GM23338 (cell line): Measurements from ENCODE around the gene FAM136A. TPM values are rescaled to one million over a fixed set of nuclear protein-coding genes. Genes with fewer than 3 reads are reported as not detected.

Source experiments
- ATAC-seq: fragments of 200-7000 bp; cut with Tn5 transposase; 3 replicates; pipeline ENCODE4 v1.9.1; 2020
- DNase-seq: peaks from one replicate; pipeline ENCODE4 v3.0.0-alpha.2; 2015; ENCODE audit warnings: low spot score
- H2AFZ ChIP-seq: fragments of 200-600 bp; sonication (generic); 2 replicates; pipeline ENCODE4 v1.8.0; 2016; ENCODE audit warnings: antibody characterized with exemption, mild to moderate bottlenecking, moderate library complexity
- H3F3A ChIP-seq: fragments of 200-600 bp; sonication (generic); replicated peaks from 2 replicates; pipeline ENCODE4 v1.8.0; 2017; ENCODE audit warnings: antibody characterized with exemption, mixed run types, low read depth
- H3K27ac ChIP-seq: fragments of 200-600 bp; sonication (generic); 2 replicates; pipeline ENCODE4 v1.6.1; 2016; ENCODE audit warnings: low read depth
- H3K27me3 ChIP-seq: fragments of 200-600 bp; sonication (generic); 2 replicates; pipeline ENCODE4 v1.8.0; 2016; ENCODE audit warnings: mild to moderate bottlenecking, mixed run types, moderate library complexity; ENCODE audit not compliant: insufficient read depth
- H3K36me3 ChIP-seq: fragments of 200-600 bp; sonication (generic); 2 replicates; pipeline ENCODE4 v1.8.0; 2016; ENCODE audit warnings: mild to moderate bottlenecking; ENCODE audit not compliant: insufficient read depth
- H3K4me1 ChIP-seq: fragments of 200-600 bp; sonication (generic); 2 replicates; pipeline ENCODE4 v1.8.0; 2016; ENCODE audit warnings: mild to moderate bottlenecking, moderate library complexity; ENCODE audit not compliant: insufficient read depth
- H3K4me2 ChIP-seq: fragments of 200-600 bp; sonication (generic); 2 replicates; pipeline ENCODE4 v1.7.1; 2017; ENCODE audit warnings: mixed run types
- H3K4me3 ChIP-seq: fragments of 200-600 bp; sonication (generic); 2 replicates; pipeline ENCODE4 v1.6.1; 2016; ENCODE audit warnings: mixed run types
- H3K79me2 ChIP-seq: fragments of 200-600 bp; sonication (generic); replicated peaks from 2 replicates; pipeline ENCODE4 v1.8.0; 2017; ENCODE audit warnings: mild to moderate bottlenecking; ENCODE audit not compliant: insufficient read depth
- H3K9me2 ChIP-seq: fragments of 200-600 bp; sonication (generic); 2 replicates; pipeline ENCODE4 v1.8.0; 2017; ENCODE audit not compliant: insufficient read depth
- H4K20me1 ChIP-seq: fragments of 200-600 bp; sonication (generic); replicated peaks from 2 replicates; pipeline ENCODE4 v1.8.0; 2017; ENCODE audit warnings: mild to moderate bottlenecking; ENCODE audit not compliant: insufficient read depth
- H3K27ac Mint-ChIP-seq: 2 replicates; pipeline ENCODE4 v1.8.0; 2020; ENCODE audit warnings: inconsistent platforms, mild to moderate bottlenecking, moderate library complexity, mixed read lengths
- H3K27me3 Mint-ChIP-seq: 3 replicates; pipeline ENCODE4 v1.8.0; 2022; ENCODE audit warnings: low read depth, mild to moderate bottlenecking, moderate library complexity, mixed read lengths, inconsistent platforms; ENCODE audit not compliant: insufficient read depth, poor library complexity
- H3K36me3 Mint-ChIP-seq: 3 replicates; pipeline ENCODE4 v1.8.0; 2021; ENCODE audit warnings: low read depth, mild to moderate bottlenecking, inconsistent platforms, moderate library complexity, mixed read lengths
- H3K4me1 Mint-ChIP-seq: 3 replicates; pipeline ENCODE4 v1.8.0; 2020; ENCODE audit warnings: mild to moderate bottlenecking, inconsistent platforms, mixed read lengths
- H3K4me3 Mint-ChIP-seq: 3 replicates; pipeline ENCODE4 v1.8.0; 2021; ENCODE audit warnings: moderate library complexity, mild to moderate bottlenecking, inconsistent platforms, mixed read lengths
- H3K9me3 Mint-ChIP-seq: 3 replicates; pipeline ENCODE4 v1.8.0; 2020; ENCODE audit warnings: moderate library complexity, mild to moderate bottlenecking, inconsistent platforms, mixed read lengths
- CREB1 ChIP-seq: fragments of 250-450 bp; sonication (Bioruptor Pico); IDR thresholded peaks from 2 replicates; pipeline ENCODE4 v1.5.0; 2020; ENCODE audit warnings: low read depth, mild to moderate bottlenecking, moderate library complexity
- EZH2 ChIP-seq: fragments of 200-600 bp; sonication (generic); IDR thresholded peaks from one replicate; pipeline ENCODE4 v1.8.0; 2017; ENCODE audit warnings: antibody characterized with exemption, mild to moderate bottlenecking, low read depth; ENCODE audit not compliant: unreplicated experiment
- JUNB ChIP-seq: IDR thresholded peaks from one replicate; pipeline ENCODE4 v1.6.1; 2016; ENCODE audit warnings: antibody characterized with exemption; ENCODE audit not compliant: unreplicated experiment
- POLR2AphosphoS5 ChIP-seq: IDR thresholded peaks from 2 replicates; pipeline ENCODE4 v1.6.1; 2016; ENCODE audit warnings: antibody characterized with exemption, low read depth
- STAT1 ChIP-seq: IDR thresholded peaks from one replicate; pipeline ENCODE4 v1.6.1; 2016; ENCODE audit warnings: antibody characterized with exemption; ENCODE audit not compliant: unreplicated experiment
- ZNF114 ChIP-seq: fragments of 250-450 bp; sonication (Bioruptor Pico); IDR thresholded peaks from 2 replicates; pipeline ENCODE4 v1.5.0; 2020; ENCODE audit warnings: mild to moderate bottlenecking, moderate library complexity
- ZNF331 ChIP-seq: fragments of 250-450 bp; sonication (Bioruptor Pico); IDR thresholded peaks from 2 replicates; pipeline ENCODE4 v1.5.0; 2020; ENCODE audit warnings: low read depth, mild to moderate bottlenecking, moderate library complexity
- polyA plus RNA-seq: library from polyadenylated mRNA; unstranded; fragments of >200 nt; fragmentation: Nextera tagmentation; extraction: Ambion mirVana; gene quantifications from 2 replicates; pipeline ENCODE4 v1.2.1, GENCODE V29; 2016
- total RNA-seq: library from RNA; depleted of rRNA; stranded (reverse); fragments of >200 nt; shearing (Covaris generic); gene quantifications from 2 replicates; pipeline ENCODE4 v1.2.3, GENCODE V29; 2014
- TF ChIP-seq, protein P1 (sequence below): IDR thresholded peaks from one replicate; pipeline ENCODE4 v1.6.1; 2018; ENCODE audit warnings: antibody characterized with exemption; ENCODE audit not compliant: unreplicated experiment
- TF ChIP-seq, protein P2 (sequence below), 2 experiments: fragments of 200-600 bp in 1 of 2; sonication (generic) in 1 of 2; conservative IDR thresholded peaks; 2 replicates each; pipeline versions ENCODE4 v1.5.1 to v1.6.1; 2016 to 2017; ENCODE audit warnings: antibody characterized with exemption in 2 of 2, low read depth in 2 of 2, mild to moderate bottlenecking in 2 of 2, moderate library complexity in 1 of 2

Gene FAM136A
- total and polyA plus RNA-seq, 2 experiments from 2014 or later = 115 to 150 TPM

DNA sequence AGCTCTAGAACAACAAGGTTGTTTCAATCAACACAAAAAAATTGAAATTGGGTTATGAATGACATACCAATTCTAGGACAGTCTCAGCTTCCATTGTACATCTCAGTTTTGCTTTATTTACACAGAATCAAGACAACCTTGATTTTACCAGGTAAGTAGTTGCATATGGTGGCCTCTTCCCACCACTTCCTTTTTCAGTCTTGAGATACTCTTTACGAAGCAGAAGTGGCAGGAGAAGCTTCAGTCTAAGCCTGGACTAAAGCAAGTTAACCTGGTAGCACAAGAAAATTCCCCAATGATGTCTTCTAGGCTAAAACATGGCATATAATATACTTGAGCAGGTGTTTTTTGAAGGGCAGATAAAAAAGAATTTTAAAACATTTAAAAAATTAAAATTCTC is 10.7 kb upstream of the FAM136A start:
- H3K36me3 Mint-ChIP-seq = no peaks in the 10 kb centered on the region
- peaks cover 3% of the 10 kb centered on the region for H3K27me3 Mint-ChIP-seq
- H3K4me3 ChIP-seq = no peak overlapping the region
- ATAC-seq (no peak), DNase-seq (no peak)
- H3K4me2 ChIP-seq = no peak overlapping the region
- no peak overlapping the region for H2AFZ ChIP-seq
- H3K4me1 Mint-ChIP-seq = no peaks in the 10 kb centered on the region
- no peaks in the 10 kb centered on the region for H3K36me3 ChIP-seq
- H3K27ac Mint-ChIP-seq = no peak overlapping the region
- no peaks in the 10 kb centered on the region for H3K27me3 ChIP-seq
- no peak overlapping the region for H3K4me3 Mint-ChIP-seq
- H3K27ac ChIP-seq = no peak overlapping the region
- no peaks in the 10 kb centered on the region for H3K79me2 ChIP-seq
- TF ChIP-seq CREB1 (no peak), EZH2 (no peak)
- TF ChIP-seq, protein P1, sequence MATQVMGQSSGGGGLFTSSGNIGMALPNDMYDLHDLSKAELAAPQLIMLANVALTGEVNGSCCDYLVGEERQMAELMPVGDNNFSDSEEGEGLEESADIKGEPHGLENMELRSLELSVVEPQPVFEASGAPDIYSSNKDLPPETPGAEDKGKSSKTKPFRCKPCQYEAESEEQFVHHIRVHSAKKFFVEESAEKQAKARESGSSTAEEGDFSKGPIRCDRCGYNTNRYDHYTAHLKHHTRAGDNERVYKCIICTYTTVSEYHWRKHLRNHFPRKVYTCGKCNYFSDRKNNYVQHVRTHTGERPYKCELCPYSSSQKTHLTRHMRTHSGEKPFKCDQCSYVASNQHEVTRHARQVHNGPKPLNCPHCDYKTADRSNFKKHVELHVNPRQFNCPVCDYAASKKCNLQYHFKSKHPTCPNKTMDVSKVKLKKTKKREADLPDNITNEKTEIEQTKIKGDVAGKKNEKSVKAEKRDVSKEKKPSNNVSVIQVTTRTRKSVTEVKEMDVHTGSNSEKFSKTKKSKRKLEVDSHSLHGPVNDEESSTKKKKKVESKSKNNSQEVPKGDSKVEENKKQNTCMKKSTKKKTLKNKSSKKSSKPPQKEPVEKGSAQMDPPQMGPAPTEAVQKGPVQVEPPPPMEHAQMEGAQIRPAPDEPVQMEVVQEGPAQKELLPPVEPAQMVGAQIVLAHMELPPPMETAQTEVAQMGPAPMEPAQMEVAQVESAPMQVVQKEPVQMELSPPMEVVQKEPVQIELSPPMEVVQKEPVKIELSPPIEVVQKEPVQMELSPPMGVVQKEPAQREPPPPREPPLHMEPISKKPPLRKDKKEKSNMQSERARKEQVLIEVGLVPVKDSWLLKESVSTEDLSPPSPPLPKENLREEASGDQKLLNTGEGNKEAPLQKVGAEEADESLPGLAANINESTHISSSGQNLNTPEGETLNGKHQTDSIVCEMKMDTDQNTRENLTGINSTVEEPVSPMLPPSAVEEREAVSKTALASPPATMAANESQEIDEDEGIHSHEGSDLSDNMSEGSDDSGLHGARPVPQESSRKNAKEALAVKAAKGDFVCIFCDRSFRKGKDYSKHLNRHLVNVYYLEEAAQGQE = no peak
- no peaks in the 10 kb centered on the region for H3K9me3 Mint-ChIP-seq
- no peaks in the 10 kb centered on the region for H3F3A ChIP-seq
- H3K9me2 ChIP-seq = no peaks in the 10 kb centered on the region
- H4K20me1 ChIP-seq = no peaks in the 10 kb centered on the region
- no peaks in the 10 kb centered on the region for H3K4me1 ChIP-seq

DNA sequence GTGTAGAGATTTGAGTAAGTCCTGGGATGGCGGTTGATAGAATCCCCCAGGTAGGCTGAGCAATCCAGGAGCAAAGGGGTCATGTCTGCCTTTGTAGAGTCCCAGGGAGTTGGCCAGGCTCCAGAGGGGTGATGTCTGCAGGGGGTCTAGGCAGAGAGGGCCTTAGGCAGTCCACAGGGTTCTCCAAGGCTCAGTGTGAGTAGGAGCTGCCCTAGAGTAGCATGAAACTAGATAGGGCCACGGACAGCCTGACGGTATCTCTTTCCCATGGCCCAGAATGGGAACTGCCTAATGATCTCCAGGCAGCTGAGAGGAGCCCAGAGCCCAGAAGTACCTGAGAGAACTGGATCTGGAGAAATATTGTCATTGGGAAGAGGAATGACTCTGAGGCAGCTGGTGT is 9.0 kb upstream of the FAM136A start:
- Mint-ChIP-seq H3K27ac (no peak overlapping the region), H3K36me3 (no peaks in the 10 kb centered on the region), H3K4me3 (no peak overlapping the region), H3K9me3 (no peaks in the 10 kb centered on the region), H3K4me1 (no peaks in the 10 kb centered on the region), H3K27me3 (peaks cover 3% of the 10 kb centered on the region)
- no peaks in the 10 kb centered on the region for H3K27me3 ChIP-seq
- DNase-seq = no peak
- no peaks in the 10 kb centered on the region for H3K9me2 ChIP-seq
- H3K27ac ChIP-seq = no peak overlapping the region
- no peaks in the 10 kb centered on the region for H4K20me1 ChIP-seq
- H3K4me2 ChIP-seq = no peak overlapping the region
- no peak overlapping the region for H2AFZ ChIP-seq
- no peaks in the 10 kb centered on the region for H3K79me2 ChIP-seq
- ATAC-seq = no peak
- H3K36me3 ChIP-seq = no peaks in the 10 kb centered on the region
- no peaks in the 10 kb centered on the region for H3K4me1 ChIP-seq
- no peaks in the 10 kb centered on the region for H3F3A ChIP-seq
- no peak overlapping the region for H3K4me3 ChIP-seq
- TF ChIP-seq ZNF331 (CRISPR knock-in tag) (no peak), POLR2AphosphoS5 (no peak)

DNA sequence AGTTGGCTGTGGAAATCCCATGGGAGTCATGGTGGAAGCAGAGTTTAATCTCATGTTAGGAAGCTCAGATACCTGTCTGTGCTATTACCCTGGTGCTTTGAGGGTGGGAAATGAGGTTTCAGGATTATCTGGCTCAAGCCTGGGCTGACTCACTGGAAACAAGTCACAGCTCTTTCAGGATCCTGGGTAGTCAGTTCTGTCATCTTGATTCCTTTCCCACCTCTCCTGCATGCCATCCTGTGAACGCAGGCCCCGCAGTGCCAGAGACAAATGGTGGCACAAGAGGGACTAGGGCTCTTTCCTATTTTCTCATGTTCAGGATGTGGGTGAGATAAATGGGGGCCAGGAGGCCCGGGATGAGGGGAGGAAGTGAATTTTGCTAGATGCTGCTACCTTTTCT is 3.7 kb upstream of the FAM136A start:
- DNase-seq = no peak
- Mint-ChIP-seq H3K36me3 (peaks cover 15% of the 10 kb centered on the region), H3K4me1 (peaks cover 24% of the 10 kb centered on the region), H3K27me3 (peaks cover 18% of the 10 kb centered on the region), H3K27ac (no peak overlapping the region), H3K9me3 (peaks cover 17% of the 10 kb centered on the region), H3K4me3 (no peak overlapping the region)
- no peaks in the 10 kb centered on the region; the same call in none of the 2 replicates for H3K36me3 ChIP-seq
- peaks cover 4% of the 10 kb centered on the region for H3K79me2 ChIP-seq
- H3K27ac ChIP-seq = no peak overlapping the region
- no peak overlapping the region for H3K4me3 ChIP-seq
- H4K20me1 ChIP-seq = no peaks in the 10 kb centered on the region
- no peak for ATAC-seq
- H2AFZ ChIP-seq = 0 out of 2 replicates have a peak overlapping the region, but pooled peaks have one; percentile 18
- peaks cover 13% of the 10 kb centered on the region for H3K4me1 ChIP-seq
- no peak overlapping the region for H3K4me2 ChIP-seq
- no peaks in the 10 kb centered on the region for H3K9me2 ChIP-seq
- no peaks in the 10 kb centered on the region; the same call in 1 of the 2 replicates for H3K27me3 ChIP-seq
- H3F3A ChIP-seq = peaks cover 7% of the 10 kb centered on the region; the same call in 1 of the 2 replicates
- TF ChIP-seq ZNF331 (CRISPR knock-in tag) (no peak), CREB1 (no peak), STAT1 (no peak), JUNB (no peak), POLR2AphosphoS5 (no peak), ZNF114 (CRISPR knock-in tag) (no peak)
- TF ChIP-seq, protein P2, sequence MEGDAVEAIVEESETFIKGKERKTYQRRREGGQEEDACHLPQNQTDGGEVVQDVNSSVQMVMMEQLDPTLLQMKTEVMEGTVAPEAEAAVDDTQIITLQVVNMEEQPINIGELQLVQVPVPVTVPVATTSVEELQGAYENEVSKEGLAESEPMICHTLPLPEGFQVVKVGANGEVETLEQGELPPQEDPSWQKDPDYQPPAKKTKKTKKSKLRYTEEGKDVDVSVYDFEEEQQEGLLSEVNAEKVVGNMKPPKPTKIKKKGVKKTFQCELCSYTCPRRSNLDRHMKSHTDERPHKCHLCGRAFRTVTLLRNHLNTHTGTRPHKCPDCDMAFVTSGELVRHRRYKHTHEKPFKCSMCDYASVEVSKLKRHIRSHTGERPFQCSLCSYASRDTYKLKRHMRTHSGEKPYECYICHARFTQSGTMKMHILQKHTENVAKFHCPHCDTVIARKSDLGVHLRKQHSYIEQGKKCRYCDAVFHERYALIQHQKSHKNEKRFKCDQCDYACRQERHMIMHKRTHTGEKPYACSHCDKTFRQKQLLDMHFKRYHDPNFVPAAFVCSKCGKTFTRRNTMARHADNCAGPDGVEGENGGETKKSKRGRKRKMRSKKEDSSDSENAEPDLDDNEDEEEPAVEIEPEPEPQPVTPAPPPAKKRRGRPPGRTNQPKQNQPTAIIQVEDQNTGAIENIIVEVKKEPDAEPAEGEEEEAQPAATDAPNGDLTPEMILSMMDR (conservative IDR thresholded peaks at IDR 0.05; ENCODE audit: low read depth in 2 of 2) = no peak
- TF ChIP-seq, protein P1 = no peak
